CD8-positive, alpha-beta memory T cell (primary cell): ENCODE data around the gene SF1. TPM values are rescaled to one million over a fixed set of nuclear protein-coding genes. Genes with fewer than 3 reads are reported as not detected.
A peak's percentile ranks its signal among the peaks of the same experiment; 100 is the strongest.

Experiments
- CTCF ChIA-PET: fragments of 350-600 bp; sonication (Branson Sonifier 250); formaldehyde crosslinking; loops from one replicate; lab custom pipeline; 2021; ENCODE audit warnings: antibody characterized with exemption; lab: Charles Lee
- POLR2A ChIA-PET: fragments of 350-600 bp; sonication (Branson Sonifier 250); formaldehyde crosslinking; loops from one replicate; lab custom pipeline; 2021; ENCODE audit warnings: antibody characterized with exemption; lab: Charles Lee
- DNase-seq, 5 donors: peaks; one replicate each; pipeline versions ENCODE4 v3.0.0 to v3.0.0-alpha.2; 2020 to 2022; ENCODE audit warnings: mixed read lengths in 1 of 5
- H3K27ac ChIP-seq: one replicate; pipeline ENCODE4 v1.7.0; 2013; ENCODE audit warnings: low read depth, mild to moderate bottlenecking, low read length, moderate library complexity
- H3K27me3 ChIP-seq: 2 replicates; pipeline ENCODE4 v1.7.0; 2013; ENCODE audit warnings: low read length, mild to moderate bottlenecking; ENCODE audit not compliant: insufficient read depth, poor library complexity, severe bottlenecking
- H3K36me3 ChIP-seq: 2 replicates; pipeline ENCODE4 v1.7.0; 2013; ENCODE audit warnings: mild to moderate bottlenecking, low read length, moderate library complexity; ENCODE audit not compliant: insufficient read depth
- H3K4me1 ChIP-seq: 2 replicates; pipeline ENCODE4 v1.7.0; 2013; ENCODE audit warnings: mild to moderate bottlenecking, low read length, moderate library complexity; ENCODE audit not compliant: insufficient read depth
- H3K4me3 ChIP-seq: 2 replicates; pipeline ENCODE4 v1.7.0; 2013; ENCODE audit warnings: mild to moderate bottlenecking, low read length
- H3K9me3 ChIP-seq: 2 replicates; pipeline ENCODE4 v1.7.0; 2013; ENCODE audit warnings: mild to moderate bottlenecking, low read length
- H3K27ac Mint-ChIP-seq, 8 donors: one replicate each; pipeline ENCODE4 v1.8.0; 2020 to 2021; ENCODE audit warnings: mixed read lengths in 8 of 8, mild to moderate bottlenecking in 6 of 8, inconsistent platforms in 3 of 8, moderate library complexity in 3 of 8
- H3K27me3 Mint-ChIP-seq, 2 donors: one replicate each; pipeline ENCODE4 v1.8.0; 2020 to 2021; ENCODE audit warnings: mixed read lengths in 2 of 2, mild to moderate bottlenecking in 1 of 2, moderate library complexity in 1 of 2
- H3K36me3 Mint-ChIP-seq, 3 donors: one replicate each; pipeline ENCODE4 v1.8.0; 2020 to 2021; ENCODE audit warnings: mixed read lengths in 3 of 3, inconsistent platforms in 1 of 3, mild to moderate bottlenecking in 1 of 3
- H3K4me1 Mint-ChIP-seq, 3 donors: one replicate each; pipeline ENCODE4 v1.8.0; 2020 to 2021; ENCODE audit warnings: mixed read lengths in 3 of 3, inconsistent platforms in 1 of 3, mild to moderate bottlenecking in 1 of 3
- H3K4me3 Mint-ChIP-seq, 7 donors: one replicate each; pipeline ENCODE4 v1.8.0; 2020 to 2021; ENCODE audit warnings: mixed read lengths in 7 of 7, mild to moderate bottlenecking in 6 of 7, moderate library complexity in 4 of 7, inconsistent platforms in 2 of 7
- H3K9me3 Mint-ChIP-seq, 5 donors: one replicate each; pipeline ENCODE4 v1.8.0; 2020 to 2022; ENCODE audit warnings: mixed read lengths in 5 of 5, mild to moderate bottlenecking in 3 of 5, moderate library complexity in 2 of 5, inconsistent platforms in 1 of 5
- polyA plus RNA-seq: library from polyadenylated mRNA; unstranded; fragments of 300-500 nt; fragmentation: Illumina TruSeq; gene quantifications from one replicate; pipeline ENCODE4 v1.2.3, GENCODE V29; 2021
- total RNA-seq, 2 experiments: library from RNA; stranded (reverse); gene quantifications; one replicate each; pipeline ENCODE4 v1.2.3, GENCODE V29; 2021

SF1 gene
- total and polyA plus RNA-seq, 3 experiments from 2014 or later, result 176 to 423 (median 403) TPM

GRCh38 chr11:64747961-64748665 is 30.2 kb downstream of the SF1 start:
- Mint-ChIP-seq H3K4me3 (peak overlapping the region in 5 of 7 donors; percentile 13 to 35 (median 32)), H3K27ac (peak overlapping the region in 5 of 8 donors; percentile 55 to 95 (median 78)), H3K27me3 (peaks cover 0 to 7% of the 10 kb centered on the region in 2 donors), H3K4me1 (peaks cover 26 to 47% (median 35%) of the 10 kb centered on the region in 3 donors), H3K36me3 (peaks cover 0 to 39% (median 2%) of the 10 kb centered on the region in 3 donors), H3K9me3 (no peaks in the 10 kb centered on the region)
- no peaks in the 10 kb centered on the region for H3K9me3 ChIP-seq
- no peaks in the 10 kb centered on the region for H3K27me3 ChIP-seq
- no peak overlapping the region for H3K27ac ChIP-seq
- peaks cover 23% of the 10 kb centered on the region for H3K4me1 ChIP-seq
- DNase-seq, result no peak
- no peak overlapping the region for H3K4me3 ChIP-seq
- ChIA-PET CTCF (interaction anchor here (1.0 to 18.5 kb wide), 4 partner anchors 19 to 146 kb away, joined by 3 to 441 read pairs (median 5); partner anchors contain the start of genes MEN1, PYGM and SF1), POLR2A (interaction anchor here (6.6 to 8.0 kb wide), 2 partner anchors 17 to 29 kb away, joined by 158 to 220 read pairs; partner anchors contain the start of genes PYGM and SF1)
- peaks cover 6% of the 10 kb centered on the region for H3K36me3 ChIP-seq

GRCh38 chr11:64746486-64746885 is 31.9 kb downstream of the SF1 start:
- H3K27me3 ChIP-seq, result no peaks in the 10 kb centered on the region
- H3K27ac ChIP-seq, result peak overlapping the region; percentile 95
- peaks cover 31% of the 10 kb centered on the region for H3K4me1 ChIP-seq
- Mint-ChIP-seq H3K36me3 (peaks cover 0 to 29% (median 2%) of the 10 kb centered on the region in 3 donors), H3K4me1 (peaks cover 30 to 53% (median 31%) of the 10 kb centered on the region in 3 donors), H3K27me3 (peaks cover 0 to 7% of the 10 kb centered on the region in 2 donors), H3K27ac (peak overlapping the region; percentile 64 to 100 (median 82)), H3K4me3 (peak overlapping the region; percentile 54 to 98 (median 65)), H3K9me3 (no peaks in the 10 kb centered on the region)
- ChIA-PET CTCF (interaction anchor here (1.0 to 18.5 kb wide), 3 partner anchors 21 to 148 kb away, joined by 3 to 441 read pairs (median 6); partner anchors contain the start of genes PYGM and SF1), POLR2A (interaction anchor here (6.6 to 8.0 kb wide), 2 partner anchors 19 to 31 kb away, joined by 158 to 220 read pairs; partner anchors contain the start of genes PYGM and SF1)
- H3K4me3 ChIP-seq, result no peak overlapping the region
- no peaks in the 10 kb centered on the region for H3K9me3 ChIP-seq
- no peak for DNase-seq
- peaks cover 2% of the 10 kb centered on the region for H3K36me3 ChIP-seq

DNA sequence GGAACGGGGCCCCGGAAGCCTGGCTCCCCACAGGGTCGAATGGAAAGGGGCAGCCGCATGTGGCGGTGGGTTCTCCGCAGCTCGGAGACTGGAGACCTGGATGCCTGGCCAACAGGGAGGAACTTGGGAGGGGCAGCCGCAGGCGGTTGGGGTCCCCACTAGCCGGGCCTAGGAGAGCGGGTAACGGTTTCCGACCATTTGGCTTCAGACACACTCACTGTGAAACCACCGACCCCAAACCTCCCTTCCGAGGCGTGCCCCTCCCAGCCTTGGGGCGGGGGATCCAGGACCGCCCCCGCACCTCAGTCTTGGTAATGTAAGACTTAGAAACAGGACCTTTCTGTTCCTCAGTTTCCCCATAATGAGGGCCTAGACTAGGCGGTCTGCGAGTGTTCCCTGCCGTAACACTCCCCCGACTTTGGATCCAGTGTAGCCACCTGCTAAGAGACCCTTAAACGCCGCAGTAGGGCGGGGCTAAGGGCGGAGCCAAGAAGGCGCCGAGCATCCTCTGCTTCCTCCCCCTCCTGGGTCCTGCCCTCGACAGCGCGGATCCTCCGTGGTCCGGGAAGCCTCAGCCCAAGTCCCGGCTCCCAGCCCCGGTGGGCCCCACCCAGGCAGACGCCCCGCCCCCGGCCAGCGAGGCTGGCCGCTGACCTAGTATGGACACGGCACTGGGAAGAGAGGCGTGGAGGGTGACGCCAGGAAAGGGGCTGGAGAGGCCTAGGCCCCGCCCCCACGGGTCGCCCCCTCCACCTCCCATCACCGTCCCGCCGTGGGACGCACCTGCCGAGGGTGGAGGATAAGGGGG is 32.6 kb downstream of the SF1 start:
- peak overlapping the region; percentile 95 for H3K27ac ChIP-seq
- Mint-ChIP-seq H3K4me1 (peaks cover 31 to 56% (median 35%) of the 10 kb centered on the region in 3 donors), H3K27me3 (peaks cover 0 to 7% of the 10 kb centered on the region in 2 donors), H3K4me3 (peak overlapping the region; percentile 93 to 98 (median 97)), H3K27ac (peak overlapping the region; percentile 93 to 100 (median 99)), H3K9me3 (no peaks in the 10 kb centered on the region), H3K36me3 (peaks cover 0 to 28% (median 2%) of the 10 kb centered on the region in 3 donors)
- H3K36me3 ChIP-seq, result peaks cover 9% of the 10 kb centered on the region
- DNase-seq, result peak; percentile 72 to 92 (median 89)
- H3K4me1 ChIP-seq, result peaks cover 34% of the 10 kb centered on the region
- no peaks in the 10 kb centered on the region for H3K27me3 ChIP-seq
- POLR2A ChIA-PET, result interaction anchor here (0.5 to 8.0 kb wide), 12 partner anchors 11 to 428 kb away, joined by 3 to 220 read pairs (median 6); partner anchors contain the start of genes EHD1, MAP4K2, MEN1 and PPP2R5B
- H3K4me3 ChIP-seq, result peak overlapping the region; percentile 94
- CTCF ChIA-PET, result interaction anchor here (2.0 to 18.5 kb wide), 4 partner anchors 21 to 149 kb away, joined by 6 to 441 read pairs (median 8); partner anchors contain the start of genes PYGM and SF1
- H3K9me3 ChIP-seq, result no peaks in the 10 kb centered on the region

- Mint-ChIP-seq H3K4me1 (peaks cover 31 to 56% (median 35%) of the 10 kb centered on the region in 3 donors), H3K4me3 (peak overlapping the region; percentile 93 to 98 (median 97)), H3K36me3 (peaks cover 5 to 30% (median 5%) of the 10 kb centered on the region in 3 donors), H3K9me3 (no peaks in the 10 kb centered on the region), H3K27ac (peak overlapping the region; percentile 93 to 100 (median 99)), H3K27me3 (peaks cover 0 to 7% of the 10 kb centered on the region in 2 donors)
- Histone ChIP-seq H3K27ac (peak overlapping the region; percentile 95), H3K36me3 (peaks cover 14% of the 10 kb centered on the region), H3K4me1 (peaks cover 31% of the 10 kb centered on the region), H3K9me3 (no peaks in the 10 kb centered on the region), H3K27me3 (no peaks in the 10 kb centered on the region), H3K4me3 (peak overlapping the region; percentile 94)
- peak; percentile 70 to 98 (median 93) for DNase-seq
- ChIA-PET CTCF (interaction anchor here (1.1 to 18.5 kb wide), 6 partner anchors 22 to 350 kb away, joined by 3 to 441 read pairs (median 8); partner anchors contain the start of genes PYGM and SF1), POLR2A (interaction anchor here (0.5 to 8.0 kb wide), 15 partner anchors 11 to 428 kb away, joined by 3 to 220 read pairs (median 6); partner anchors contain the start of genes EHD1, MAP4K2, MEN1 and PPP2R5B)
These were observed 33.2 kb downstream of the SF1 start for GRCh38 chr11:64745189-64745520.

DNA sequence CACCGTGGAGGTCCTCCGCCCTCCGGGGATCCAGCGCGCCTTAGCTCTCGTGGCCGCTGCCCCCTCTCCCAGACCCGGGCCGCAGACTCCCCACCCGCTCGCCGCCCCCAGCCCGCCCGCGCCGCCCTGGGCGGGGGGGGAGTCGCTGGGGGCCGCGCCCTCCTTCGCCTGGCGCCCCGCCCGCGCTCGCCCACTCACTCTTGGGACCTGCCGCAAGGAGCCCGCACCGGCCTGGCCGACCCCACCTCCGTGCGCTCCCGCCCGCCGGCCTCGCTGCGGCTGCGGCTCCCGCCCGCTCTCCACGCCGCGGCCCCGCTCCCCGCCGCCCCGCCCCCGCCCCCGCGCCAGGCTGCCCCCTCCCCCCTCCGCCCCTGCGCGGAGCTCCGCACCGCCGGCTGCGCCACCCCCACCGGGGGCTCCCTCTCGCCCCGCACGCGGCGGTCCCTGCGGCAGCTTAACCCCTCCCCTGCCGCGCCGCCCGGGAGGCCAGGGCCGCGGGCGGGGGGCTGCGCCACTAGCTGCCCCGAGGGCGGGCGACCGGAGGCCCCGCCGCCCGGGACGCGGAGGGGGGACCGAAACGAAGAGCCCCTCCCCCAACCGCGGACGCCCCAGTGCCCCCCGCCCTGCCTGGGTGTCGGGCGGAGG is 33.7 kb downstream of the SF1 start:
- H3K9me3 ChIP-seq, result no peaks in the 10 kb centered on the region
- H3K36me3 ChIP-seq, result peaks cover 14% of the 10 kb centered on the region
- CTCF ChIA-PET, result interaction anchor here (0.7 to 18.5 kb wide), 13 partner anchors 8 to 354 kb away, joined by 3 to 441 read pairs (median 3); partner anchors contain the start of genes CDC42BPG, NRXN2, PYGM and SF1
- H3K27me3 Mint-ChIP-seq, result peaks cover 0 to 7% of the 10 kb centered on the region in 2 donors
- peak in 3 of 5 donors; percentile 37 to 68 (median 50) for DNase-seq
- H3K4me1 Mint-ChIP-seq, result peaks cover 31 to 58% (median 34%) of the 10 kb centered on the region in 3 donors
- H3K9me3 Mint-ChIP-seq, result no peaks in the 10 kb centered on the region
- H3K27ac Mint-ChIP-seq, result peak overlapping the region; percentile 94 to 100 (median 99)
- peak overlapping the region; percentile 95 to 99 (median 97) for H3K4me3 Mint-ChIP-seq
- H3K4me3 ChIP-seq, result peak overlapping the region; percentile 94
- peaks cover 6 to 33% (median 6%) of the 10 kb centered on the region in 3 donors for H3K36me3 Mint-ChIP-seq
- no peaks in the 10 kb centered on the region for H3K27me3 ChIP-seq
- POLR2A ChIA-PET, result interaction anchor here (0.5 to 8.0 kb wide), 16 partner anchors 12 to 1876 kb away, joined by 3 to 220 read pairs (median 5); partner anchors contain the start of genes MAP4K2, MEN1, PPP2R5B and PRDX5
- peak overlapping the region; percentile 95 for H3K27ac ChIP-seq
- H3K4me1 ChIP-seq, result peaks cover 31% of the 10 kb centered on the region

DNA sequence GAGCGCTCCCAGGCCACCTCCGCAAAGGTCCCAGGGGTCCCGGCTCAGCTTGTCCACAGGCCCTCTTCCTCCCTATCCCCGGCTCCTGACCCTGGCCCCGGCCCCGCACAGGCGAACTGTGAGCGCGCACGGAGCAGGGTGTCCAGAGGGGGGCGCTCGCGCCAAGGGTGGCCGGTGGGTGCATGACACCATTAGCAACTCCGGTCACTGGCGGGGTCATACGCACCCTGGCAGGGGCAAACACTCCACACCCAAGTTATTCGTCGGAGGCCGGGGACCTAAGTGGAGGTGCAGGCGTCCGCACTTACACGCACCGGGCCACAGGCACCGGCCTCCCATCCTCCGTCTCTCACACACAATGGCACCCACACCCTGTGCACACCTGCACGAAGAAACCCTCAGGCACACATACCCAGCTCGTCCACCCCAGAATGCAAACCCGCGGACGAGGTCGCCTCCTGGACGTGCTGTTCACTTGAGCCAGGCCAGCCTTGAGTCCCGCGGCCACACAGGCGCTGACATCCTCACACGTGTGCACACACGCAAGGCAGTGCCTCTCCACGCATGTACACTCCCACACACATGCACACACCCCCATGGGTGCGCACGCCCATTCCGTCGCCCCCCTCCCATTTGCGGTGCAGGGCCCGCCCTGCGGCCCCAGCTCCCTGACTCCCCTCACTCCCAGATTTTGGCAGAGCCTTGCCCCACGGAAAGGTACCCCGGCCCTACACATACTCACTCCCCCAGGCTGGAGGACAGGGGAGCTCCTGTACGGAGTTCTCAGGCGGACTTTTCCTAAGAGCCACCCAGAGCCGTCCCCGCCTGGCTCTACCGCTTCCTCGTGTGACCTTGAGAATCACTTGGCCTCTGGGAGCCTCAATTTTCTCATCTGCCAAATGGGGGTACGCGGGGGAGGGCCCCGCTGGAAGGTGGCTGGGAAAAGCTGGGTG is 34.5 kb downstream of the SF1 start, which contains the start of gene RASGRP2:
RASGRP2 (minus strand) TSS at position 552 of the 953 bp plus-strand sequence. CDS start 1,276 bp downstream, outside the sequence.
- peak within 1 kb of the TSS; percentile 95 for H3K27ac ChIP-seq
- POLR2A ChIA-PET, result interaction anchor here (0.5 to 8.0 kb wide), 16 partner anchors 13 to 1877 kb away, joined by 3 to 220 read pairs (median 3); partner anchors contain the start of genes CDC42BPG, MAP4K2, PYGM and SF1
- peak; percentile 81 to 93 (median 87) for DNase-seq

More for the DNA sequence above, 34.5 kb downstream of the SF1 start, which contains the start of gene RASGRP2:
- Mint-ChIP-seq H3K4me3 (peak within 1 kb of the TSS; percentile 95 to 99 (median 97)), H3K4me1 (peaks cover 31 to 65% (median 36%) of the 10 kb centered on the region in 3 donors), H3K9me3 (no peaks in the 10 kb centered on the region), H3K27ac (peak within 1 kb of the TSS; percentile 94 to 100 (median 99)), H3K27me3 (peaks cover 0 to 7% of the 10 kb centered on the region in 2 donors), H3K36me3 (peaks cover 6 to 41% (median 10%) of the 10 kb centered on the region in 3 donors)
- Histone ChIP-seq H3K27me3 (no peaks in the 10 kb centered on the region), H3K36me3 (peaks cover 14% of the 10 kb centered on the region), H3K4me1 (peaks cover 31% of the 10 kb centered on the region), H3K9me3 (no peaks in the 10 kb centered on the region), H3K4me3 (peak within 1 kb of the TSS; percentile 87)
- CTCF ChIA-PET, result interaction anchor here (0.5 to 18.5 kb wide), 23 partner anchors 8 to 427 kb away, joined by 3 to 441 read pairs (median 3); partner anchors contain the start of genes CDC42BPG, MEN1, NRXN2 and PYGM
